GM19240 (cell line): ENCODE measurements around the gene CCDC27.

Source experiments
- DNase-seq: peaks from one replicate; pipeline ENCODE4 v3.0.0; 2011; ENCODE audit warnings: low spot score; ENCODE audit not compliant: insufficient read length

Gene CCDC27

DNA sequence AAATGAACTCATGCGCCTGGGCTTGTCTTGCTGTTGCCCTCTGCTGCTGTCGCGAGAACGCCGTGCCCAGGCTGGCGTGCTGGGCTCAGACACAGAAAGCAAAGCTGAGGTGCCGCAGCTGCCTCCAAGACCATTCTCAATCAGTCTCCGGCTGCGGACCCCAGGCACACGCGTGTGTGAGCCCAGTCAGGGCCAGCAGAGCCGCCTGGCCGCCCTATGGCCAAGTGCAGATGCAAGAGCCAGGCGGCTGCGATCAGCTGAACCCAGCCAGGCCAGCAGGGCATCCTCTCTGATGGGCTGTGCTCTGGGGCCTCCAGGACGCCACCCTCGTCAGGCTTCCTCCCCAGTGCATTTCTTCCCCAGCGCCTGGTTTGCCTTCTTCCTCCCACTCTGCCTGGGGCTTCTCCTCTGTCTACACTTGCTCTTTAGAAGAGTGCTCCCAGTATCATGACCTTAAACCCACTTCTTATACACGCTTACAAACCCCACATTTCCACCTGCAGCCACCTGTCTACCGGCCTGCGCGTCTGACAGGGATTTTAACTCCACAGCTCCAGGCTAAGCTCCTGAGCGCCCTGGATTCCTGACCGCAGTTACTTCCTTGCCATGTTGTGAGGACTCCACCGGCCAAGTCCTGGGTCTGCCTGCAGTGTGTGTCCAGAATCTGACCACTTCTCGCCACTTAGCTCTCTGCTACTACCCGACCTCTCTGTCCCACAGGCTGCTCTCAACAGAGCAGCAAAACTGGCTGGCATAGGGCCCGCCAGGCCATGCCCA, 65.8 kb downstream of the CCDC27 start:
- DNase-seq = no peak

DNA sequence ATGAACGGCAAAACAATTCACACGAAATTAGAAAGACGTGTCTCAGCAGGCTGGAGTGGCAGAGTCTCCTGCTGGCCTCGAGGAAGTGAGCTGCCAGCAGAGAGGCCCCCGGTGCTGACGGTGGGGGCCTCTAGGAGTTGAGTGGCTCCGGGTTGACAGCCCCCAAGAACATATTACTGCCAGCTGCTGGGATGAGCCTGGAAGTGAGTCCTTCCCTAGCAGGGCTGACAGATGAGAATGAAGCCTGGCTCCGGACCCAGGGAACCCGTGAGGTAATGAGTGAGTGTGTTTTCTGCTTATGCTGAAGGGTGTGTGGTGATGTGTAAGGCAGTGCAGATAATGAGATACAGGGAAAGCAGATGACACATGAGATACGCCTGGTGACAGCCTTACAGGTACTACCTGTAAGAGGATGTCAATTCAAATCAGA, 67.5 kb downstream of the CCDC27 start:
- DNase-seq = no peak

DNA sequence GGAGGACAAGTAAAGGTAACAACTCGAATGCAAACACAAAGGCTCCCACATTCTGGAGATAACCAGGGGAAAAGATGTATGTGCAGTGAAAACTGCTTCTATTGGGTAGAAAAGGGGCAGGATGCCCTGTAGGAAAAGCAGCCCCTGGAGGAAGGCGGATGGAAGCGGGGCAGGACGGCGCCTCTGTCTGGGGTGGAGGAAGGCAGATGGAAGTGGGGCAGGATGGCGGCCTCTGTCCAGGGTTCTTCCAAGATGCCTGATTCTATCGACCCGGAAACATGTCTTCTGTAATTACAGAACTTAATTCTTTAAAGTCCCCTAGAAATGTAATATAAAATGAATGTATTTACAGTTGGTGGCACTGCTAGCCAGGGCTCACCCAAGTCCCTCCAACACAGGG, 68.1 kb downstream of the CCDC27 start:
- no peak for DNase-seq

DNA sequence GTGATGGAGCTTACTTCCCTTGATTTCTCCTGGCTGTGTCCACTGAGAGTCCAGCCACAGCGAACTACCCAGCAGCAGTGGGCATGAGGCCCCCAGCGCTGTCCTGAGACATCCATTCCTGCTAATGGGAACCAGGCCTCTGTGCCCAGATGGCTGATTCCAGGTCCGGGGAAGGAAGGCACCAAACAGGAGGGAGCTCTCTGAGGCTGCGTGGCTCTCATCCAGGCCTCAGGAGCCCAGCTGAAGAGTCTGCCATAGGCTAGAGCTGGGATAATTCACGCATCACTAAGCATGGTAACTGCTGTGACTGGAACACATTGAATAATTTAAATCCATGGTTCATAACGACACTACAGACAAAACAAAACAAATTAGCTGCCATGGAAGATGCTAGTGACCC, 68.8 kb downstream of the CCDC27 start:
- no peak for DNase-seq
